ENCODE results near the gene NARS2. TPM values are rescaled to one million over a fixed set of nuclear protein-coding genes. Genes with fewer than 3 reads are reported as not detected.

Gene NARS2
- total and polyA plus RNA-seq, 9 of the 15 experiments (the other 6 are each of a cell fraction or from before 2014, with no cell fraction given): 26.8 to 48.0 (median 34.2) TPM

GRCh38 chr11:78426845-78427244 is 147.8 kb downstream of the NARS2 start:
- Histone ChIP-seq H3K27me3 (ENCODE audit: control insufficient read depth in 2 of 2, insufficient read depth in 2 of 2, low read length in 2 of 2) (no peaks in the 10 kb centered on the region), H2AFZ (ENCODE audit: low read depth, low read length) (no peak overlapping the region), H3K27ac (ENCODE audit: extremely low read depth, low read depth, low read length) (no peak overlapping the region), H3K4me3 (no peak overlapping the region), H3K4me1 (replicated peaks in 1 of 2; ENCODE audit: control insufficient read depth in 2 of 2, insufficient read depth in 2 of 2, low read length in 2 of 2) (peaks cover 16 to 51% of the 10 kb centered on the region in 2 experiments; a peak in 4 of 5 replicates), H3K9me3 (replicated peaks; ENCODE audit: control insufficient read depth, insufficient read depth, low read depth, low read length) (no peaks in the 10 kb centered on the region), H4K20me1 (replicated peaks; ENCODE audit: control insufficient read depth, insufficient read depth, low read length) (no peaks in the 10 kb centered on the region), H3K79me2 (ENCODE audit: control insufficient read depth, insufficient read depth, low read length) (no peaks in the 10 kb centered on the region), H3K4me2 (ENCODE audit: insufficient read depth, low read length) (no peak overlapping the region), H3K9ac (ENCODE audit: insufficient read depth in 1 of 2, low read depth in 2 of 2, low read length in 2 of 2) (no peak overlapping the region), H3K9me1 (ENCODE audit: control insufficient read depth, insufficient read depth, low read length) (no peaks in the 10 kb centered on the region), H3K36me3 (ENCODE audit: control insufficient read depth, insufficient read depth, low read length) (no peaks in the 10 kb centered on the region)
- DNase-seq (ENCODE audit: extremely low read depth in 1 of 4, low spot score in 3 of 4): no peak
- FAIRE-seq: no peak
- in situ Hi-C loops (cut with MboI) (no loop called here), intact Hi-C loops (cut with micrococcal nuclease) (no loop called here)
- no TSS peak for BruUV-seq (replicated peaks)
- TF ChIP-seq ZNF212 (CRISPR knock-in tag; IDR thresholded peaks at IDR 0.05) (no peak), SMARCA4 (IDR thresholded peaks at IDR 0.05) (no peak), BRF1 (IDR thresholded peaks at IDR 0.05; ENCODE audit: borderline replicate concordance, extremely low read depth, insufficient read length) (no peak), ARID1B (IDR thresholded peaks at IDR 0.05) (no peak), RREB1 (CRISPR knock-in tag; IDR thresholded peaks at IDR 0.05) (no peak), RBM17 (IDR thresholded peaks at IDR 0.05; ENCODE audit: borderline replicate concordance, low read depth, low read length) (no peak), ZNF507 (tag; conservative IDR thresholded peaks at IDR 0.05) (no peak), FOXM1 (IDR thresholded peaks at IDR 0.05; ENCODE audit: low read depth) (no peak), FOXM1 (CRISPR knock-in tag; IDR thresholded peaks at IDR 0.05; ENCODE audit: low read depth) (no peak), ATF7 (IDR thresholded peaks at IDR 0.05) (no peak), ZNF592 (IDR thresholded peaks at IDR 0.05) (no peak)
- ChIA-PET CTCF (ENCODE audit: low intra/inter-chr PET ratio) (no interaction called here), POLR2A (interaction anchor here (0.6 to 1.0 kb wide), 2 partner anchors 209 to 956 kb away, joined by 3 read pairs; no protein-coding TSS in a partner anchor)
- no peak for ATAC-seq
- WGBS (ENCODE audit: insufficient coverage, low coverage, missing lambda C conversion rate): 33% methylated on average over 1 of the region's 1 CpG

All from K562 (cell line).